OCI-LY7 (cell line): ENCODE measurements around the gene CDHR2. TPM values are rescaled to one million over a fixed set of nuclear protein-coding genes. Genes with fewer than 3 reads are reported as not detected.

Experiments used
- BruUV-seq: library from RNA; stranded (reverse); fragments of 400-500 nt; replicated peaks from 2 replicates; lab custom pipeline; 2021; lab: Mats Ljungman, UMichigan
- CTCF ChIA-PET: fragments of 300-600 bp; sonication (Branson Sonifier 250); formaldehyde crosslinking; loops from one replicate; lab custom pipeline; 2022; ENCODE audit warnings: antibody characterized with exemption; ENCODE audit not compliant: unreplicated experiment; lab: Charles Lee
- POLR2A ChIA-PET: fragments of 300-600 bp; sonication (Branson Sonifier 250); formaldehyde crosslinking; loops from one replicate; lab custom pipeline; 2022; ENCODE audit warnings: antibody characterized with exemption; lab: Charles Lee
- DNase-seq: peaks from one replicate; pipeline ENCODE4 v3.0.0-alpha.2; 2015; ENCODE audit warnings: low spot score
- H2AFZ ChIP-seq: fragments of 200-600 bp; sonication (generic), shearing (Covaris generic); 2 replicates; pipeline ENCODE4 v1.6.1; 2014; ENCODE audit warnings: mild to moderate bottlenecking, antibody characterized with exemption, low read length, moderate library complexity
- H3K27ac ChIP-seq: fragments of 200-600 bp; sonication (generic); 2 replicates; pipeline ENCODE4 v1.5.1; 2014; ENCODE audit warnings: mixed run types, low read depth, mild to moderate bottlenecking, moderate library complexity, low read length, inconsistent platforms; ENCODE audit not compliant: poor library complexity, severe bottlenecking
- H3K36me3 ChIP-seq: fragments of 200-600 bp; sonication (generic); 2 replicates; pipeline ENCODE4 v1.6.1; 2014; ENCODE audit warnings: mild to moderate bottlenecking, antibody characterized with exemption, low read length, moderate library complexity, mixed read lengths; ENCODE audit not compliant: insufficient read depth
- H3K4me1 ChIP-seq: fragments of 200-600 bp; sonication (generic); 2 replicates; pipeline ENCODE4 v1.5.1; 2014; ENCODE audit warnings: mild to moderate bottlenecking, low read length; ENCODE audit not compliant: insufficient read depth, poor library complexity, severe bottlenecking
- H3K4me2 ChIP-seq: fragments of 200-600 bp; sonication (generic); 2 replicates; pipeline ENCODE4 v1.6.1; 2014; ENCODE audit warnings: mild to moderate bottlenecking, low read length
- H3K4me3 ChIP-seq: fragments of 200-600 bp; sonication (generic); 2 replicates; pipeline ENCODE4 v1.5.1; 2014; ENCODE audit warnings: mild to moderate bottlenecking, low read depth, low read length; ENCODE audit not compliant: poor library complexity, severe bottlenecking
- H3K79me2 ChIP-seq: fragments of 200-600 bp; sonication (generic); 2 replicates; pipeline ENCODE4 v1.6.1; 2016; ENCODE audit warnings: low read depth, mild to moderate bottlenecking, low read length, moderate library complexity, mixed read lengths; ENCODE audit not compliant: insufficient read depth
- H3K9me2 ChIP-seq: fragments of 200-600 bp; sonication (generic); 2 replicates; pipeline ENCODE4 v1.6.1; 2016; ENCODE audit warnings: mild to moderate bottlenecking, low read length, mixed read lengths; ENCODE audit not compliant: insufficient read depth
- H3K9me3 ChIP-seq: fragments of 200-600 bp; sonication (generic); 2 replicates; pipeline ENCODE4 v1.6.1; 2014; ENCODE audit warnings: mild to moderate bottlenecking, mixed run types, low read length, mixed read lengths
- H4K20me1 ChIP-seq: fragments of 200-600 bp; sonication (generic); 2 replicates; pipeline ENCODE4 v1.6.1; 2014; ENCODE audit warnings: mild to moderate bottlenecking, antibody characterized with exemption, low read length, moderate library complexity, mixed read lengths; ENCODE audit not compliant: insufficient read depth
- EZH2phosphoT487 ChIP-seq: fragments of 200-600 bp; sonication (generic); IDR thresholded peaks from 2 replicates; pipeline ENCODE4 v1.6.1; 2018; ENCODE audit warnings: low read depth, borderline replicate concordance, mild to moderate bottlenecking, mixed run types, antibody characterized with exemption, low read length, moderate library complexity, mixed read lengths
- intact Hi-C: fragments of 100-400 bp; cut with micrococcal nuclease; formaldehyde crosslinking; loops from one replicate; pipeline ENCODE4 v1.10.0; 2022; ENCODE audit not compliant: unreplicated experiment
- total RNA-seq, 2 experiments: library from RNA; depleted of rRNA in 1 of 2; stranded (reverse); fragments of >200 nt in 1 of 2; shearing (Covaris generic) in 1 of 2; gene quantifications; 2 replicates each; pipeline ENCODE4 v1.2.3, GENCODE V29; 2014 to 2022
- TF ChIP-seq, protein P1 (sequence below): fragments of 200-600 bp; sonication (generic); conservative IDR thresholded peaks from 2 replicates; pipeline ENCODE4 v1.5.1; 2014; ENCODE audit warnings: mild to moderate bottlenecking, antibody characterized with exemption, low read length, moderate library complexity, mixed read lengths

CDHR2 gene
- total RNA-seq, 2 experiments from 2014 or later, result 0.25 to 3.8 TPM

DNA sequence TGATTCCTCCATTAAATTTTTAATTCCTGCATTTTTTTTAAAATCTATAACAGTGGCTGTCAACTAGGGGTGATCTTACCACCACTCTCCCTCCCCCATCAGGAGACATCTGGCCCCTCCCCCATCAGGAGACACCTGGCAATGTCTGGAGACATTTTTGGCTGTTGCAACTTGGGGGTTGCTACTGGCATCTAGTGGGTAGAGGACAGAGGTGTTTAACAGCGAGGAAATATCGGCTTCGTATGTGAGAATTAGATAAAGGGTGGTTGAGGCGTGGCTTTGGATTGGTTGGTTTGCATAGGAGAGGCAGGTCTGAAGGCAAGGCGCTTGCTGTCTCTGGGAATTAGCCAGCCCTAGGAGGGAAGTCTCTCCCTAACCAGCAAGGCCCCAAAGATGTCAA lies 10.5 kb downstream of the CDHR2 start:
- no TSS peak for BruUV-seq
- no peaks in the 10 kb centered on the region for H3K9me3 ChIP-seq
- no peaks in the 10 kb centered on the region for H3K9me2 ChIP-seq
- POLR2A ChIA-PET, result no interaction called here
- no peaks in the 10 kb centered on the region for H4K20me1 ChIP-seq
- intact Hi-C loops, result loop anchor here (1.0 kb wide), 1 partner anchor 143 kb away; the partner anchor contains the start of gene CLTB
- no peak overlapping the region for H3K4me3 ChIP-seq
- TF ChIP-seq EZH2phosphoT487, result no peak
- TF ChIP-seq, protein P1, sequence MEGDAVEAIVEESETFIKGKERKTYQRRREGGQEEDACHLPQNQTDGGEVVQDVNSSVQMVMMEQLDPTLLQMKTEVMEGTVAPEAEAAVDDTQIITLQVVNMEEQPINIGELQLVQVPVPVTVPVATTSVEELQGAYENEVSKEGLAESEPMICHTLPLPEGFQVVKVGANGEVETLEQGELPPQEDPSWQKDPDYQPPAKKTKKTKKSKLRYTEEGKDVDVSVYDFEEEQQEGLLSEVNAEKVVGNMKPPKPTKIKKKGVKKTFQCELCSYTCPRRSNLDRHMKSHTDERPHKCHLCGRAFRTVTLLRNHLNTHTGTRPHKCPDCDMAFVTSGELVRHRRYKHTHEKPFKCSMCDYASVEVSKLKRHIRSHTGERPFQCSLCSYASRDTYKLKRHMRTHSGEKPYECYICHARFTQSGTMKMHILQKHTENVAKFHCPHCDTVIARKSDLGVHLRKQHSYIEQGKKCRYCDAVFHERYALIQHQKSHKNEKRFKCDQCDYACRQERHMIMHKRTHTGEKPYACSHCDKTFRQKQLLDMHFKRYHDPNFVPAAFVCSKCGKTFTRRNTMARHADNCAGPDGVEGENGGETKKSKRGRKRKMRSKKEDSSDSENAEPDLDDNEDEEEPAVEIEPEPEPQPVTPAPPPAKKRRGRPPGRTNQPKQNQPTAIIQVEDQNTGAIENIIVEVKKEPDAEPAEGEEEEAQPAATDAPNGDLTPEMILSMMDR, result peak; percentile 65
- peaks cover 6% of the 10 kb centered on the region for H3K4me1 ChIP-seq
- no peak overlapping the region for H3K27ac ChIP-seq
- no peak overlapping the region for H2AFZ ChIP-seq
- CTCF ChIA-PET, result no interaction called here
- no peak overlapping the region for H3K4me2 ChIP-seq
- H3K79me2 ChIP-seq, result no peaks in the 10 kb centered on the region
- peak; percentile 62 for DNase-seq
- H3K36me3 ChIP-seq, result no peaks in the 10 kb centered on the region

- intact Hi-C loops, result no loop called here
- BruUV-seq, result no TSS peak
These were observed 11.2 kb downstream of the CDHR2 start for GRCh38 chr5:176560364-176560763.

GRCh38 chr5:176561259-176561658 lies 12.1 kb downstream of the CDHR2 start:
- H3K79me2 ChIP-seq, result no peaks in the 10 kb centered on the region
- no peak for DNase-seq
- ChIA-PET POLR2A (no interaction called here), CTCF (interaction anchor here (0.6 kb wide), 1 partner anchor 18 kb away, joined by 3 read pairs; no protein-coding TSS in a partner anchor)
- intact Hi-C loops, result no loop called here
- H3K4me2 ChIP-seq, result no peak overlapping the region
- no peak overlapping the region for H3K4me3 ChIP-seq
- H2AFZ ChIP-seq, result no peak overlapping the region
- H3K27ac ChIP-seq, result no peak overlapping the region
- H3K4me1 ChIP-seq, result peaks cover 6% of the 10 kb centered on the region
- TF ChIP-seq, protein P1, result no peak
- TF ChIP-seq EZH2phosphoT487, result no peak
- no peaks in the 10 kb centered on the region for H3K9me3 ChIP-seq
- H4K20me1 ChIP-seq, result no peaks in the 10 kb centered on the region
- H3K36me3 ChIP-seq, result no peaks in the 10 kb centered on the region
- no peaks in the 10 kb centered on the region for H3K9me2 ChIP-seq
- no TSS peak for BruUV-seq

More at GRCh38 chr5:176560364-176560763, 11.2 kb downstream of the CDHR2 start:
- POLR2A ChIA-PET, result no interaction called here
- H3K36me3 ChIP-seq, result no peaks in the 10 kb centered on the region
- no peak overlapping the region for H3K4me2 ChIP-seq
- H3K4me1 ChIP-seq, result peaks cover 6% of the 10 kb centered on the region
- H3K9me2 ChIP-seq, result no peaks in the 10 kb centered on the region
- H3K27ac ChIP-seq, result no peak overlapping the region
- no peaks in the 10 kb centered on the region for H3K79me2 ChIP-seq
- no peaks in the 10 kb centered on the region for H3K9me3 ChIP-seq
- H3K4me3 ChIP-seq, result no peak overlapping the region
- CTCF ChIA-PET, result interaction anchor here (0.6 kb wide), 1 partner anchor 17 kb away, joined by 3 read pairs; no protein-coding TSS in a partner anchor
- H2AFZ ChIP-seq, result no peak overlapping the region
- DNase-seq, result no peak
- no peaks in the 10 kb centered on the region for H4K20me1 ChIP-seq
- TF ChIP-seq, protein P1, result no peak
- no peak for TF ChIP-seq EZH2phosphoT487
